ENCODE data around the gene PDGFD. TPM values are rescaled to one million over a fixed set of nuclear protein-coding genes. Genes with fewer than 3 reads are reported as not detected.

PDGFD gene
- polyA plus RNA-seq, 1 donor (not counting 4 experiments of a cell fraction or from before 2014, with no cell fraction given), result 0.28 TPM

GRCh38 chr11:104130161-104130560 is 33.8 kb downstream of the PDGFD start:
- H3K27me3 ChIP-seq (ENCODE audit: control insufficient read depth, extremely low read depth, insufficient read depth, low read length), result no peaks in the 10 kb centered on the region

GRCh38 chr11:104129145-104129544 is 34.8 kb downstream of the PDGFD start:
- dilution Hi-C loops (cut with MboI; ENCODE audit: extremely low pct_ligation_motif_present, low sequenced_read_pairs), result no loop called here
- no peak overlapping the region for H3K4me3 ChIP-seq (ENCODE audit: control insufficient read depth in 2 of 3, extremely low read depth in 1 of 3, insufficient read depth in 2 of 3, low read depth in 1 of 3, low read length in 3 of 3)

More at GRCh38 chr11:104130161-104130560, 33.8 kb downstream of the PDGFD start:
- H3K9me1 ChIP-seq (ENCODE audit: control insufficient read depth, extremely low read depth, insufficient read depth, low read length), result no peaks in the 10 kb centered on the region
- peak in 1 of 3 experiments; percentile 20 for TF ChIP-seq CTCF (optimal IDR thresholded peaks at IDR 0.05 in 1 of 3, IDR thresholded peaks at IDR 0.05 in 1 of 3, conservative IDR thresholded peaks at IDR 0.05 in 1 of 3; ENCODE audit: extremely low read depth in 1 of 3, insufficient read depth in 2 of 3, low read length in 3 of 3)
- TF ChIP-seq EZH2 (IDR thresholded peaks at IDR 0.05; ENCODE audit: low read length), result no peak
- no peak overlapping the region for H3K4me3 ChIP-seq (ENCODE audit: control insufficient read depth in 2 of 3, extremely low read depth in 1 of 3, insufficient read depth in 2 of 3, low read depth in 1 of 3, low read length in 3 of 3)
- H3K9ac ChIP-seq (ENCODE audit: control insufficient read depth, extremely low read depth, insufficient read depth, low read length), result no peak overlapping the region
- no peak overlapping the region for H2AFZ ChIP-seq (ENCODE audit: control insufficient read depth, low read length)
- no peaks in the 10 kb centered on the region for H3K36me3 ChIP-seq (ENCODE audit: control insufficient read depth in 2 of 2, extremely low read depth in 1 of 2, insufficient read depth in 2 of 2, low read length in 2 of 2)
- no peak for FAIRE-seq
- DNase-seq (ENCODE audit: low read depth, low spot score), result no peak
- no peak overlapping the region for H3K27ac ChIP-seq (ENCODE audit: control insufficient read depth, insufficient read depth, low read length)
- H3K4me1 ChIP-seq (ENCODE audit: control insufficient read depth, extremely low read depth, insufficient read depth, low read length), result no peaks in the 10 kb centered on the region
- no peaks in the 10 kb centered on the region for H3K79me2 ChIP-seq (ENCODE audit: control insufficient read depth, insufficient read depth, low read length)
- H4K20me1 ChIP-seq (ENCODE audit: control insufficient read depth, extremely low read depth, insufficient read depth, low read length), result no peaks in the 10 kb centered on the region
- no peaks in the 10 kb centered on the region for H3K9me3 ChIP-seq (ENCODE audit: control insufficient read depth, low read depth, low read length)
- H3K4me2 ChIP-seq (ENCODE audit: control insufficient read depth, extremely low read depth, insufficient read depth, low read depth, low read length), result no peak overlapping the region
- dilution Hi-C loops (cut with MboI; ENCODE audit: extremely low pct_ligation_motif_present, low sequenced_read_pairs), result no loop called here

More at GRCh38 chr11:104129145-104129544, 34.8 kb downstream of the PDGFD start:
- H4K20me1 ChIP-seq (ENCODE audit: control insufficient read depth, extremely low read depth, insufficient read depth, low read length), result no peaks in the 10 kb centered on the region
- TF ChIP-seq EZH2 (IDR thresholded peaks at IDR 0.05; ENCODE audit: low read length), result no peak
- TF ChIP-seq CTCF (optimal IDR thresholded peaks at IDR 0.05 in 1 of 3, IDR thresholded peaks at IDR 0.05 in 1 of 3, conservative IDR thresholded peaks at IDR 0.05 in 1 of 3; ENCODE audit: extremely low read depth in 1 of 3, insufficient read depth in 2 of 3, low read length in 3 of 3), result no peak
- no peak overlapping the region for H2AFZ ChIP-seq (ENCODE audit: control insufficient read depth, low read length)
- no peaks in the 10 kb centered on the region for H3K79me2 ChIP-seq (ENCODE audit: control insufficient read depth, insufficient read depth, low read length)
- FAIRE-seq (no peak), DNase-seq (ENCODE audit: low read depth, low spot score) (no peak)
- H3K9me3 ChIP-seq (ENCODE audit: control insufficient read depth, low read depth, low read length), result no peaks in the 10 kb centered on the region
- no peaks in the 10 kb centered on the region for H3K9me1 ChIP-seq (ENCODE audit: control insufficient read depth, extremely low read depth, insufficient read depth, low read length)
- no peak overlapping the region for H3K9ac ChIP-seq (ENCODE audit: control insufficient read depth, extremely low read depth, insufficient read depth, low read length)
- no peaks in the 10 kb centered on the region for H3K36me3 ChIP-seq (ENCODE audit: control insufficient read depth in 2 of 2, extremely low read depth in 1 of 2, insufficient read depth in 2 of 2, low read length in 2 of 2)
- no peak overlapping the region for H3K4me2 ChIP-seq (ENCODE audit: control insufficient read depth, extremely low read depth, insufficient read depth, low read depth, low read length)
- H3K27ac ChIP-seq (ENCODE audit: control insufficient read depth, insufficient read depth, low read length), result no peak overlapping the region
- no peaks in the 10 kb centered on the region for H3K27me3 ChIP-seq (ENCODE audit: control insufficient read depth, extremely low read depth, insufficient read depth, low read length)
- H3K4me1 ChIP-seq (ENCODE audit: control insufficient read depth, extremely low read depth, insufficient read depth, low read length), result no peaks in the 10 kb centered on the region
